Loucy (cell line): ENCODE data around the gene NOC4L.

Experiments
- H2AFZ ChIP-seq: fragments of 200-600 bp; sonication (generic); 2 replicates; pipeline ENCODE4 v1.6.0; 2016; ENCODE audit warnings: antibody characterized with exemption, mild to moderate bottlenecking, low read length, moderate library complexity
- H3F3A ChIP-seq: fragments of 200-600 bp; 2 replicates; pipeline ENCODE4 v1.6.0; 2016; ENCODE audit warnings: antibody characterized with exemption, low read depth, mild to moderate bottlenecking
- H3K27me3 ChIP-seq: fragments of 200-600 bp; sonication (generic); 2 replicates; pipeline ENCODE4 v1.6.1; 2014; ENCODE audit warnings: low read length, mild to moderate bottlenecking; ENCODE audit not compliant: insufficient read depth, poor library complexity, severe bottlenecking
- H3K36me3 ChIP-seq: fragments of 200-600 bp; sonication (generic); 2 replicates; pipeline ENCODE4 v1.6.1; 2016; ENCODE audit warnings: low read length; ENCODE audit not compliant: insufficient read depth
- H3K4me1 ChIP-seq: fragments of 200-600 bp; sonication (generic); 2 replicates; pipeline ENCODE4 v1.5.1; 2014; ENCODE audit warnings: low read length, mild to moderate bottlenecking; ENCODE audit not compliant: insufficient read depth, poor library complexity, severe bottlenecking
- H3K4me2 ChIP-seq: fragments of 200-600 bp; sonication (generic); 2 replicates; pipeline ENCODE4 v1.6.0; 2014; ENCODE audit warnings: antibody characterized with exemption, low read length, low read depth, mild to moderate bottlenecking; ENCODE audit not compliant: poor library complexity, severe bottlenecking
- H3K4me3 ChIP-seq: fragments of 200-600 bp; sonication (generic); 2 replicates; pipeline ENCODE4 v1.5.1; 2014; ENCODE audit warnings: low read length, mild to moderate bottlenecking, mixed read lengths; ENCODE audit not compliant: poor library complexity, severe bottlenecking
- H3K79me2 ChIP-seq: fragments of 200-600 bp; sonication (generic); 2 replicates; pipeline ENCODE4 v1.6.1; 2014; ENCODE audit warnings: low read length; ENCODE audit not compliant: insufficient read depth
- H3K9ac ChIP-seq: fragments of 200-600 bp; sonication (generic); 2 replicates; pipeline ENCODE4 v1.6.0; 2014; ENCODE audit warnings: mild to moderate bottlenecking, low read depth, low read length, moderate library complexity; ENCODE audit not compliant: poor library complexity, severe bottlenecking
- H3K9me2 ChIP-seq: fragments of 200-600 bp; sonication (generic); replicated peaks from 2 replicates; pipeline ENCODE4 v1.6.1; 2016; ENCODE audit warnings: low read depth, low read length, mixed read lengths
- H3K9me3 ChIP-seq: fragments of 200-600 bp; sonication (generic); 2 replicates; pipeline ENCODE4 v1.6.1; 2014; ENCODE audit warnings: mild to moderate bottlenecking, antibody characterized with exemption, low read length, low read depth; ENCODE audit not compliant: insufficient read depth
- H4K20me1 ChIP-seq: fragments of 200-600 bp; sonication (generic); 2 replicates; pipeline ENCODE4 v1.6.0; 2014; ENCODE audit warnings: antibody characterized with exemption, low read length, mild to moderate bottlenecking; ENCODE audit not compliant: insufficient read depth, poor library complexity, severe bottlenecking
- EZH2phosphoT487 ChIP-seq: fragments of 200-600 bp; IDR thresholded peaks from 2 replicates; pipeline ENCODE4 v1.6.1; 2018; ENCODE audit warnings: antibody characterized with exemption, mild to moderate bottlenecking, moderate library complexity, borderline replicate concordance
- TF ChIP-seq, protein P1 (sequence below): fragments of 200-600 bp; sonication (generic); conservative IDR thresholded peaks from 2 replicates; pipeline ENCODE4 v1.5.1; 2014; ENCODE audit warnings: mild to moderate bottlenecking, antibody characterized with exemption, low read length

Gene NOC4L

DNA sequence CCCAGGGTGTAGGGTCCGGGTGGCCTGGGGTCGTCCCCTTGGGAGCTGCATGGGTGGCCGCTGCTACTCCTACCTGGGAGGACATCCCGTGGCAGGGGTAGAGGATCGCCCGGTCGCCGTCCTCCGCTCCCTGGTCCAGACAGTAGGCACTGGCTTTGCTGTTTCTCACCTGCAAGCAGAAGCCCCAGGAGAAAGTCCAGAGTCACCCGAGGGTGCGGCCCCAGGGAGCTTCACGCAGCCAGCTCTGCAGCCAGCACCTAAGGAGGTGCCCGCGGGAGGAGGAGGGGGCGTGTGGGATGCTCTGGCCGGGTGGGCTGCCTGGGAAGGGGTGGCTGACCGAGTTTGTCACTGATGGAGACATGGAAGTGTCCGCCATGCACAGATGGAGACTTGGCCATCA is 54.8 kb downstream of the NOC4L start:
- H4K20me1 ChIP-seq: no peaks in the 10 kb centered on the region
- H2AFZ ChIP-seq: no peak overlapping the region
- TF ChIP-seq EZH2phosphoT487: no peak
- H3K9me2 ChIP-seq: no peaks in the 10 kb centered on the region
- H3K9ac ChIP-seq: no peak overlapping the region
- H3K27me3 ChIP-seq: no peaks in the 10 kb centered on the region
- H3K79me2 ChIP-seq: no peaks in the 10 kb centered on the region
- no peak overlapping the region for H3K4me2 ChIP-seq
- H3K9me3 ChIP-seq: no peaks in the 10 kb centered on the region
- H3K4me1 ChIP-seq: no peaks in the 10 kb centered on the region
- H3F3A ChIP-seq: no peaks in the 10 kb centered on the region
- H3K4me3 ChIP-seq: no peak overlapping the region
- no peaks in the 10 kb centered on the region for H3K36me3 ChIP-seq

DNA sequence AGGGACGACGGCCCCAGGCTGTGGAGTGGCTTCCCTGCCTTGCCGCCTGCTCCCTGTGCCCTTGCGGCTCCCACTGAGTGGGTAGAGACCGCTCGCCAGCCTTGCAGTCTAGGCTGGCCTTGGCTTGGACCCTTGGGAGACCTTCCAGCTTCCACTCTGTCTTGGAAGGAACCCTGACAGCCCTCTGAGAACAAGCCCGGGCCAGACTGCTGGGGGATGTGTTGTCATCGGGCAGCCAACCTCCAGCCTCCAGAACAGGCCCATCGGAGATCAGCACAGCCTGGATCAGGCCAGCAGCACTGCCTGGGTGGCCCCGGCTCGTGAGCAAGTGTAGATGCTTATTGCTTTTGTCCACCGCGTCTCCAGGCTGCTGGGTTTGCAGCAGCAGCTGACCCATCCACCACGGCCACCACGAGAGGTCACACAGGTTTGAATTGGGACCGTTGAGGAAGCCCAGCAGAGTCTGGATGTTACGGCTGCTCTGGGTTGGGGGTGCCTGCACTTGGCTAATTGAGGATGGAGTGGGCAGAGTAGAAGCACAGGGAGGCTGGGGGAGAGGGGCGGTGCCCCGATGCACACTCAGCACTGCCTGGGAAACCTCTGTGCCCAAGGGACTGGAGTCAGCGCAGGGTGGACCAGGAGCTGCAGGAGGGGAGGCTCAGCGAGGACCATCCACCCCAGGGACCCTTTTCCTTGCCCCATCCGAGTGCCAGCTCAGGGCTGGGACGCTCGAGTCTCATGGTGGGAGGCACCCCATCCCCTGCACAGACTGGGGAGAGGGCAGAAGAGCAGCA is 55.5 kb downstream of the NOC4L start:
- Histone ChIP-seq H3K4me1 (no peaks in the 10 kb centered on the region), H2AFZ (no peak overlapping the region), H3K9ac (no peak overlapping the region), H3K4me2 (no peak overlapping the region), H4K20me1 (no peaks in the 10 kb centered on the region), H3F3A (no peaks in the 10 kb centered on the region), H3K9me2 (no peaks in the 10 kb centered on the region), H3K79me2 (no peaks in the 10 kb centered on the region), H3K4me3 (no peak overlapping the region), H3K9me3 (no peaks in the 10 kb centered on the region), H3K27me3 (no peaks in the 10 kb centered on the region), H3K36me3 (no peaks in the 10 kb centered on the region)
- no peak for TF ChIP-seq EZH2phosphoT487
- TF ChIP-seq, protein P1, sequence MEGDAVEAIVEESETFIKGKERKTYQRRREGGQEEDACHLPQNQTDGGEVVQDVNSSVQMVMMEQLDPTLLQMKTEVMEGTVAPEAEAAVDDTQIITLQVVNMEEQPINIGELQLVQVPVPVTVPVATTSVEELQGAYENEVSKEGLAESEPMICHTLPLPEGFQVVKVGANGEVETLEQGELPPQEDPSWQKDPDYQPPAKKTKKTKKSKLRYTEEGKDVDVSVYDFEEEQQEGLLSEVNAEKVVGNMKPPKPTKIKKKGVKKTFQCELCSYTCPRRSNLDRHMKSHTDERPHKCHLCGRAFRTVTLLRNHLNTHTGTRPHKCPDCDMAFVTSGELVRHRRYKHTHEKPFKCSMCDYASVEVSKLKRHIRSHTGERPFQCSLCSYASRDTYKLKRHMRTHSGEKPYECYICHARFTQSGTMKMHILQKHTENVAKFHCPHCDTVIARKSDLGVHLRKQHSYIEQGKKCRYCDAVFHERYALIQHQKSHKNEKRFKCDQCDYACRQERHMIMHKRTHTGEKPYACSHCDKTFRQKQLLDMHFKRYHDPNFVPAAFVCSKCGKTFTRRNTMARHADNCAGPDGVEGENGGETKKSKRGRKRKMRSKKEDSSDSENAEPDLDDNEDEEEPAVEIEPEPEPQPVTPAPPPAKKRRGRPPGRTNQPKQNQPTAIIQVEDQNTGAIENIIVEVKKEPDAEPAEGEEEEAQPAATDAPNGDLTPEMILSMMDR: no peak

DNA sequence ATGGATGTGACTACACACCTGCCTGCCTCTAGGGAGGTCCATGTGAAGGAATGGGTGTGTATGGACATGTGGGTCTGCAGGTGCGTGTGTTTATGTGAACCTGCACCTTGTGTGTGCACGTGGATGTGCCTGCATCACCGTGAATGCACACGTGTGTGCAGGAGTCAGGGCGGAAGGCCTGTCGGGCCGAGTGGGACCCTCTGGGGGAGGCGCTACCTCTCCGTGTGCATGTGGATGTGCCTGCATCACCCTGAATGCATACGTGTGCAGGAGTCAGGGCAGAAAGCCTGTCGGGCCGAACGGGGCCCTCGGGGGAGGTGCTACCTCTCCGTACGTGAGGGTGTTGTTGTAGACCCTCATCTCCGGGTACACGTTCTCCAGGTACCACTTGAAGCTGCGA is 56.5 kb downstream of the NOC4L start:
- no peaks in the 10 kb centered on the region for H3K4me1 ChIP-seq
- H3K36me3 ChIP-seq: no peaks in the 10 kb centered on the region
- H3K9ac ChIP-seq: no peak overlapping the region
- H2AFZ ChIP-seq: no peak overlapping the region
- H3K4me3 ChIP-seq: no peak overlapping the region
- no peaks in the 10 kb centered on the region for H3K79me2 ChIP-seq
- TF ChIP-seq EZH2phosphoT487: no peak
- TF ChIP-seq, protein P1: no peak
- H3K9me2 ChIP-seq: no peaks in the 10 kb centered on the region
- H3K9me3 ChIP-seq: no peaks in the 10 kb centered on the region
- H3F3A ChIP-seq: no peaks in the 10 kb centered on the region
- H4K20me1 ChIP-seq: no peaks in the 10 kb centered on the region
- H3K4me2 ChIP-seq: no peak overlapping the region
- H3K27me3 ChIP-seq: no peaks in the 10 kb centered on the region
